Erythroblast (primary cell): ENCODE results near the gene ARMC9.

ENCODE experiments used
- GATA1 ChIP-seq: IDR thresholded peaks from 2 replicates; pipeline ENCODE4 v1.6.1; 2011; ENCODE audit warnings: low read depth, mild to moderate bottlenecking, control low read depth, low read length, moderate library complexity
- POLR2A ChIP-seq: IDR thresholded peaks from 2 replicates; pipeline ENCODE4 v1.6.1; 2011; ENCODE audit warnings: mild to moderate bottlenecking, low read length

- TF ChIP-seq POLR2A (no peak), GATA1 (no peak)
Observed at GRCh38 chr2:231260442-231261208, 62.2 kb downstream of the ARMC9 start.
